Muscle layer of colon (tissue), 2 donors: Measurements from ENCODE around the gene RHBDF1.

Experiments
- H3K27ac ChIP-seq: one replicate; pipeline ENCODE4 v1.7.0; 2013; ENCODE audit warnings: low read depth, mild to moderate bottlenecking, low read length, moderate library complexity
- H3K27me3 ChIP-seq, 2 donors: one replicate each; pipeline ENCODE4 v1.7.0; 2013; ENCODE audit warnings: low read length in 2 of 2, mild to moderate bottlenecking in 2 of 2; ENCODE audit not compliant: insufficient read depth in 2 of 2, control insufficient read depth in 1 of 2
- H3K36me3 ChIP-seq: one replicate; pipeline ENCODE4 v1.7.0; 2013; ENCODE audit warnings: mild to moderate bottlenecking, low read length; ENCODE audit not compliant: insufficient read depth
- H3K4me1 ChIP-seq: one replicate; pipeline ENCODE4 v1.7.0; 2013; ENCODE audit warnings: mild to moderate bottlenecking, low read length; ENCODE audit not compliant: insufficient read depth
- H3K4me3 ChIP-seq, 2 donors: one replicate each; pipeline ENCODE4 v1.7.0; 2013; ENCODE audit warnings: low read length in 2 of 2, low read depth in 1 of 2, mild to moderate bottlenecking in 1 of 2, moderate library complexity in 1 of 2
- H3K9ac ChIP-seq: one replicate; pipeline ENCODE4 v1.7.0; 2013; ENCODE audit warnings: low read length
- H3K9me3 ChIP-seq: one replicate; pipeline ENCODE4 v1.7.0; 2013; ENCODE audit warnings: mild to moderate bottlenecking, low read length
- donor health status: abdominal sarcoma.
- donor health status: Adenocarcinoma of cecum.

RHBDF1 gene

DNA sequence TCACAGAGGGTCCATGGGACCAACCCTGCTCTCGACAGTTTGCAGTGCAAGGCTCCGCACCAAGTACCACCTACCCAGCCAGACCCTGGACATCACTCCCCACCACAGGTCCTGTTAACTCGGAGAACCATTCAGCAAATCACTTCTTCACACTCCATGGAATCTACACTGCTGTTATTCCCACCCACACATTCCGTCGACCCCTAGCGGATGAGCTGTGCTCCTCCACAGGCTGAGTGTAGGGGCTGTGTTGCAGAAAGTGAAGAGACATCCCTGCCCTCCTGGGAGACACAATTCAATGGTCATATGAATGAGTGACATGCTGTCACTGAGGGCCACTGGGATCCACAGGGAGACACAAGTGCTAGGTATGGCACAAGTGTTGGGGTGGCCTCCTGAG, 33.1 kb upstream of the RHBDF1 start:
- H3K4me1 ChIP-seq: peaks cover 4% of the 10 kb centered on the region
- H3K4me3 ChIP-seq: no peak overlapping the region
- H3K27ac ChIP-seq: no peak overlapping the region
- no peaks in the 10 kb centered on the region for H3K27me3 ChIP-seq
- H3K9me3 ChIP-seq: no peaks in the 10 kb centered on the region
- H3K36me3 ChIP-seq: peaks cover 22% of the 10 kb centered on the region
- H3K9ac ChIP-seq: no peak overlapping the region

DNA sequence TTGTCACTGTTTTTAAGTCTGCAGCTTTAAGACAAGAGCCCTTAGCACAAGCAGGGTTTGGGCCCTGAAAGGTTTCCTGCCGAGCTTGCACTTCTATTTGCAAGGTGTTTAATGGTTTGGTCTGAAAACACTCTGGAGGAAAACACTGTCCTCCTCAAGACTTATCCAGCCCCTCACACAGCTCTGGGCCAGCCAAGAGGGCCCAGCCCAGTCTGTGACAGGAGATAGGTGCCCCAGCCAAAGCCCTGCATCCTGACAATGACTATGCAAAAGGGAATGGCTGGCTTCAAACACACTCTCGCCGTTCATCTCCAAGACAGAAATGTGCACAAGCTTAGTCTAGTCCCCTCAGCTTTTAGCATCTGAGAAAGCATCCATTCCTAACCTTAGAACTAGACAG, 32.5 kb upstream of the RHBDF1 start:
- Histone ChIP-seq H3K9ac (no peak overlapping the region), H3K27ac (no peak overlapping the region), H3K27me3 (no peaks in the 10 kb centered on the region), H3K4me1 (peaks cover 4% of the 10 kb centered on the region), H3K4me3 (no peak overlapping the region), H3K36me3 (peaks cover 22% of the 10 kb centered on the region), H3K9me3 (no peaks in the 10 kb centered on the region)

DNA sequence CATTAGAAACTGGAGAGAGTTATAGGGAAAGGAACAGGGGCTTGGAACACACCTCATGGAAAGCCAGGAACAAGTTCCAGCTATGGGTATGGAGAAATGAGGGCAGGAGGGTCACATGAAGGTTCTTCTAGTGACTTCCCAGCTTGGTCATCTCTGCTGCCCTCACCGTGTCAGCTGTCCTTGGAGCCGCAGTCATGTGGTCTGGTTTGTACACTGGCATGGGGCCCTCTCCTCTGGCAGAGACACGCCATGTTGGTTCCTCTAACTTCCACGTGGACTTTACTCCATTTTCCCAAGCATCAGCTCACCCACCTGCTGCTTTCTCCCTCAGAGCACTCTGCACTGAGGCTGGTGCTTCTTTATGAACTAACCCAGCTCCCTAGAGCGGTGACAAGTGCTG, 31.9 kb upstream of the RHBDF1 start:
- Histone ChIP-seq H3K27ac (no peak overlapping the region), H3K36me3 (peaks cover 18% of the 10 kb centered on the region), H3K4me1 (peaks cover 4% of the 10 kb centered on the region), H3K9me3 (no peaks in the 10 kb centered on the region), H3K27me3 (no peaks in the 10 kb centered on the region), H3K4me3 (no peak overlapping the region), H3K9ac (no peak overlapping the region)

DNA sequence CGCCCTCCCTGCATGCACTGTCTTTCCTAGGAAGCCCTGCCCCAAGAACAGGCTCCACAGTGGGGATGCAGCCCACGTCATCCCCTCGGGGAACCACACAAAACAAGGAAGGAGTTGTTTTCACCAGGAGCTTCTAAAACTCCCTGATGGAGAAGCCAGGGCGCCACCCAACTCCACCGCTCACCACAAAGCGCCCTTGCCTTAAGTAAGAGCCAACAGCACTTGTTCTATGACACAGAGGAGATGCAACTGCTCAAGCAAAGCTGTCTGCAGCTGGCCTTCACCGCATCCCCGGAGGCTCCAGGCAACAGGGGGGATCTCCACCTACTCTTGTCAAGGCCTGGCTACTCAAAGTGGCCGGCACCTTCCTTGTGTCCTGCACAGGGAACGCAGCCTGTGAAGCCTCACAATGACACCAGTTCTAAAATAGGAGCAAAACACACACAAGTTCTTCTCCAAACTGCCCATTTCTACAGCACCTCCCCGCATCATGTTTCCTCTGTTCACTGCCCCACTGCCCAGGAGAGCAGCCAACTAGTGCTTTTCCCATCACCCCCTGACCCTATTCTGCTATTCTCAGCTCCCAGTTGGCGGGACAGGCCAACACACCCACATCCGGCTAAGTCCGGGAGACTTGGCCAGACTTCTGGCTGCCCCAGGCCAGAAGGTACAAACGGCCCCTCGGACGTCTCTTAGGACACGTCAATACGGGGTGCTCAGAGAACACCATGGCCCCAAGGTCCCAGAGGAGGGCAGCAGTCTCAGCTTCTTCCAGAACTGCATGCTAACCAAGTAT, 29.8 kb upstream of the RHBDF1 start:
- H3K27ac ChIP-seq: no peak overlapping the region
- peaks cover 21% of the 10 kb centered on the region for H3K36me3 ChIP-seq
- no peaks in the 10 kb centered on the region for H3K27me3 ChIP-seq
- no peak overlapping the region for H3K4me3 ChIP-seq
- H3K4me1 ChIP-seq: peaks cover 7% of the 10 kb centered on the region
- no peaks in the 10 kb centered on the region for H3K9me3 ChIP-seq
- H3K9ac ChIP-seq: no peak overlapping the region

DNA sequence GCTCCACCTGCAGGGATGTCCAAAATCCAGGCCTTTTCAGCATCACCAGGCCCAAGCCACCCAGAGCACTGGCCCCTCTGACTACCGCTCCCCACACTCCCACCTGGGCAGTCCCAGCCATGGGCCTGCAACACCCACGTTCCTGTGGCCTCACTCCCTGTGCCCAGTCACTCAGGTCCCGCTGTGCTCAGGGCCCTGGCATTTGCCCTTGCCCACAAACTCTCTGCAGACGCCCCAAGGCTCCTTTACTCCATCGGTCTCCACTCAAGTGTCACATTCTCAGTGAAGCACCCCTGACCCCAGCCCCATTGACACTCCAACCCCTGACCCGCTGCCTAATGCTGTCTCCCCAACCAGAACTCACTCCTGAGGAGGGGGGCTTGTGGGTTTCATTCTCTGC, 29.2 kb upstream of the RHBDF1 start:
- Histone ChIP-seq H3K4me1 (peaks cover 10% of the 10 kb centered on the region), H3K9ac (no peak overlapping the region), H3K27me3 (no peaks in the 10 kb centered on the region), H3K9me3 (no peaks in the 10 kb centered on the region), H3K4me3 (no peak overlapping the region), H3K36me3 (peaks cover 21% of the 10 kb centered on the region), H3K27ac (peak overlapping the region; percentile 1)

DNA sequence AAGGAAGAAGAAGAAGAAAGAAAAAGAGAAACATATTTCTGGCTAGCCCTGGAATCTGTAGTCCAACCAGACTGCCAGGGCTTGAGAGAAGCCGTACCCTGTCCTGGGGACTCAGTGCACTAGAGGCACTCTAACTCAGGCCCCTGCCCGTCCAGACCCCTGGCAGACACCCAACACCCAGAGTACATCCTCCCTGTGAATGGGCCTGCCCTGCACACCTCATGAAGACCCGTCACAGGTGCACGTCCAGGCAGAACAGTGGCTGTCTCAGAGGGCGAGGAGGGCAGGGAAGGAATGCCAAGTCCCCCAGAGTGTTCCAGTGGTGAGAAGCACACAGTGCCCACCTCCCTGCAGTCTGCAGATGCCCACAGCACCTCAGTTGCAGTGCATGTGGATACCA, 28.6 kb upstream of the RHBDF1 start:
- Histone ChIP-seq H3K27me3 (no peaks in the 10 kb centered on the region), H3K4me3 (no peak overlapping the region), H3K9me3 (no peaks in the 10 kb centered on the region), H3K36me3 (peaks cover 20% of the 10 kb centered on the region), H3K27ac (no peak overlapping the region), H3K9ac (no peak overlapping the region), H3K4me1 (peaks cover 10% of the 10 kb centered on the region)

DNA sequence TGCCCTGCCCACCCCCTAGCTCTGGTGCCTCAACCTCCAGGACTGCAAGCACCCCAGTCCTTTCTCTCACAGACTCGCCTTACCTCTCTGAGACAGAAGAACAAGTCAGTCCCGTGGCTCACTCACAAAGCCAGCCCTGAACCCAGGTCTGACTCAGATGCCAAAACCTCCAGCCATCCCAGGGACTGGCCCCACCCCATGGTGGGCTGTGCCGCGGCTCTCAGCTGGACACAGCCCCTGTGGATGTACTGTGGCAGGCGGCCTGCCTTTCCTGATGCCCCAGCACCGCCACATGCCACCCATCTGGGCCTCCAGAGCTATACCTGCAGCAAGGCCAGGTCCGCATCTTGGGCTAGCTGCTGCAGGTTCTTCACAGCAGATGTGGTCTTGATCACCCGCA, 25.4 kb upstream of the RHBDF1 start:
- peaks cover 10% of the 10 kb centered on the region for H3K4me1 ChIP-seq
- H3K27ac ChIP-seq: no peak overlapping the region
- no peak overlapping the region for H3K4me3 ChIP-seq
- no peak overlapping the region for H3K9ac ChIP-seq
- no peaks in the 10 kb centered on the region for H3K9me3 ChIP-seq
- peaks cover 16% of the 10 kb centered on the region for H3K36me3 ChIP-seq
- H3K27me3 ChIP-seq: no peaks in the 10 kb centered on the region

DNA sequence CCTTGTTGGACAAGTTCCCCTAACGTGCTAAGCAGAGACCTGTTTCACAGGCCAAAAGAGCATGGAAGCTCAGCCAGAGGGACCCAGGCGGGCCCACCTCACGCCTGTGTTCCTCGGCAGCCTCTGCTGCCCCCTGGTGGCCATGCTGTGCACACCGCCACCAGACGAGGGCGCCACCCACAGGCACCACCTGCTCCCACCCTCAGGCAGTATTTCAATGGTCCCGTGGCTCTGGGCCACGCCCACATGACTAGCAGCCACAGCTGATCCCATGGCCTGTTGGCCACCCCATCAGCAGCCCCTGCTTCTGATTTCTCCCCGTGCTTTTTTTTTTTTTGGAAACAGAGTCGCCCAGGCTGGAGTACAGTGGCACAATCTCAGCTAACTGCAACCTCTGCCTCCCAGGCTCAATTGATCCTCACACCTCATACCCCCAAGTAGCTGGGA, 24.5 kb upstream of the RHBDF1 start:
- Histone ChIP-seq H3K36me3 (peaks cover 16% of the 10 kb centered on the region), H3K27ac (no peak overlapping the region), H3K27me3 (no peaks in the 10 kb centered on the region), H3K4me1 (peaks cover 12% of the 10 kb centered on the region), H3K9me3 (no peaks in the 10 kb centered on the region), H3K9ac (no peak overlapping the region), H3K4me3 (no peak overlapping the region)

DNA sequence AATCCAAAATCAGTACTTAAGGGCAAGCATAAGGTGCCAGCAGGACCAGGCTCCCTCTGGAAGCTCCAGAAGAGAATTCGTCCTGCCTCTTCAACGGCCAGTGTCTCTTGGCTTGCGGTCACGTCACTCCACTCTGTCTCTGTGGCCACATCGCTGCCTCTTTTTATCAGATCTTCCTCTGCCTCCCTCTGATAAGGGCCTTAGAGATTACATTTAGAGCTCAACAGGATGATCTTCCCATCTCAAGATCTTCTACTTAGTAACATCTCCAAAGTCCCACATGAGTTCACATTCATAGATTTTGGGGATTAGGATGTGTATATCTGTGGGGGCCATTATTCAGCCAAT, 22.5 kb upstream of the RHBDF1 start:
- Histone ChIP-seq H3K27ac (no peak overlapping the region), H3K4me3 (no peak overlapping the region), H3K36me3 (peaks cover 24% of the 10 kb centered on the region), H3K9me3 (no peaks in the 10 kb centered on the region), H3K9ac (no peak overlapping the region), H3K27me3 (no peaks in the 10 kb centered on the region), H3K4me1 (peaks cover 19% of the 10 kb centered on the region)

DNA sequence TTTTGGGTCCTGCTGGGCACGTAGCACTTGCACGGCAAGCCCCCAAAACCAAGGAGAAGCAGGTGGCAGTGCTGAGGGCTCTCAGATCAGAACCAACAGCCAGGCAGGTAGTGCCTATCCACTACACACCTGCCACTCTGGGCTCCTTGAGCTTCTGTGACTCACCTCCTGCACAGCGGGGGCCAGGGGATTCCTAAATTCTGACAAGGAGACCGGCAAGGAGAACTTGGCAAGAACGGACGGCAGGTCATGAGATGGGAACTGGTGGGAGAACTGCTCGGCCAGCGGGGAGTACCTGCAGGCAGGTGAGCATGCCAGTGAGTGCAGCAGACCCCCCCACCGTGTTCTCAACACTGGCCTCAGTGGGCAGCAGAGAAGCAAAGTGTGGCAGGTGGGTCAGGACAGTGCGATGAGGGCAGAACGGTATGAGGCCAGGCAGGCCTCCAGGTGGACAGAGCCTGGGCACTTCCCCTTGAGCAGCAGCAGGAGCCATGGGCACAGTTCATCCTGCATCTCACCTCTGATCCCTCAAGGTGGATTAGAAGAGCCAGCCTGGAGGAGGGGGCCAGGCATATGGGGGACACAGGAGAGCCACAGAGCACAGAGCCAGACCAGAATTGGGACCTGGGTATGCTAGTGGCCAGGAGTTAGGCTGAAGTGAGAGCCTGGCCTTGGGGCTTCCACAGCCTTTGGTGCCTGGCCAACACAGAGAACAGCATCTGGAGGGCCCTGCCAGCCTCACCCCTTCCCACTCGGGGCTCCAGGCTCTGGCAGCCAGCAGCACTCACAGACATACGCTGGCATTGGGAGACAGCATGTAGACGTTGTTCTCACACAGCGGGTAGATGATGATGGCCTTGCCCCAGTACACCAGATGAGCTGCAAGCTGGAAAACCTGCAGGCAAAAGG, 20.3 kb upstream of the RHBDF1 start:
- H3K27ac ChIP-seq: no peak overlapping the region
- H3K9ac ChIP-seq: no peak overlapping the region
- no peaks in the 10 kb centered on the region for H3K9me3 ChIP-seq
- H3K27me3 ChIP-seq: no peaks in the 10 kb centered on the region
- H3K36me3 ChIP-seq: peaks cover 36% of the 10 kb centered on the region
- no peak overlapping the region for H3K4me3 ChIP-seq
- H3K4me1 ChIP-seq: peaks cover 19% of the 10 kb centered on the region

DNA sequence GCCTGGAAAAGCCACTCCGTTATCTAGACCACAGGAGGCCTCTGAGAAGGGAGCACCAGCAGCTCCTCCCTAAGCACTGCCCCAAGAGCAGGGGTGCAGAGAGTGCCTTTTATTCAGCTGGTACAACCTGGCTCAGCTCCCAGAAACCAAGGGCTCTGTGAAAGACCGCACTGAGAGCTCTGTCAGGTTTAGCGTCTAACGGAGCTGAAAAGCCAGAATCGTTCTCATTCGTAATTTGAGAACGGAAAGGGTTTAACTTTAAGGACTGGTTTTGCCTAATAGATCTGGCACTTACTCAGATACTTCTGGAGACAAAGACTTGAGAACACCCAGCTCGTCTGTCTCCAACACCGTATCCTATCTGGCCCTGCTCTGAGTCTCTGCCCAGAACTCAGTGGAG, 19.1 kb upstream of the RHBDF1 start:
- no peaks in the 10 kb centered on the region for H3K9me3 ChIP-seq
- H3K4me3 ChIP-seq: no peak overlapping the region
- H3K27ac ChIP-seq: no peak overlapping the region
- no peak overlapping the region for H3K9ac ChIP-seq
- H3K36me3 ChIP-seq: peaks cover 40% of the 10 kb centered on the region
- H3K27me3 ChIP-seq: no peaks in the 10 kb centered on the region
- H3K4me1 ChIP-seq: peaks cover 9% of the 10 kb centered on the region
